NB4 (cell line): ENCODE results near the gene MYLK2.

ENCODE experiments used
- CTCF ChIP-seq: IDR thresholded peaks from one replicate; pipeline ENCODE4 v1.5.1; 2012; ENCODE audit warnings: low read depth, low read length
- MAX ChIP-seq: IDR thresholded peaks from 2 replicates; pipeline ENCODE4 v1.6.1; 2011; ENCODE audit warnings: low read depth, low read length
- MYC ChIP-seq: IDR thresholded peaks from 2 replicates; pipeline ENCODE4 v1.6.1; 2011; ENCODE audit warnings: low read depth, low read length
- POLR2A ChIP-seq: IDR thresholded peaks from 2 replicates; pipeline ENCODE4 v1.6.1; 2011; ENCODE audit warnings: mild to moderate bottlenecking; ENCODE audit not compliant: insufficient read length; ENCODE audit errors: extremely low read depth

GRCh38 chr20:31844737-31845299 is 25.7 kb downstream of the MYLK2 start:
- TF ChIP-seq CTCF (no peak), POLR2A (no peak), MAX (no peak), MYC (no peak)
